HG03103 (cell line): Measurements from ENCODE around the gene RIBC1.
"Not testable (repeated sequence)": the region's sequence is repeated elsewhere in the genome, so short reads cannot be mapped to it uniquely, and the experiment has no call there.

Experiments used
- ATAC-seq: cut with Tn5 transposase; IDR thresholded peaks from one replicate; pipeline ENCODE4 v1.9.1; 2021; ENCODE audit warnings: low read depth; ENCODE audit not compliant: unreplicated experiment

RIBC1 gene

DNA sequence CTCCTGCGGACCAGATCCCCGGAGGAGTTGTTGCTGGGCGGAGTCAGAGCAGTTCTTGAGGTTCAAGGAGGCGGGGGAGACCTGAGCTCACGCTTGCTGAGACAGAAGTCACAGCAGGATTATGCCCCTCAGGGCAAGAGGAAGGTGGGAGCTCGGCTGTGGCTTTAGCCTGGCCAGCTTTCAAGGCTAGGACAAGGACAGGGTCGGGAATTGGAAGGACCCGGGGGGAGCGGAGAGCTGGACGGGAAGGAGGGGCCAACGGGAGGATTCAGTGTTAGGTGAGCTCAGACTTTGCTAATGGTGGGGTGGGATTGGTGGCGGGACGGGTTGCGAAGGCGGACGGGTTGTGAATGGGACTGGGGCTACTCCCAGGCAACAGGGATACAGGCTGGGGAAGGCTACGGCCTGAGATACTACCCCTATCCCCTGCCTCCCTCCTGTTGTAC is at the start of gene RIBC1:
TSS of gene RIBC1 (plus strand) at position 13 of the 446 bp plus-strand sequence. CDS start 3,404 bp downstream, outside the sequence.
- no peak for ATAC-seq

GRCh38 chrX:53373307-53373706 is 49.4 kb upstream of the RIBC1 start:
- no peak for ATAC-seq

DNA sequence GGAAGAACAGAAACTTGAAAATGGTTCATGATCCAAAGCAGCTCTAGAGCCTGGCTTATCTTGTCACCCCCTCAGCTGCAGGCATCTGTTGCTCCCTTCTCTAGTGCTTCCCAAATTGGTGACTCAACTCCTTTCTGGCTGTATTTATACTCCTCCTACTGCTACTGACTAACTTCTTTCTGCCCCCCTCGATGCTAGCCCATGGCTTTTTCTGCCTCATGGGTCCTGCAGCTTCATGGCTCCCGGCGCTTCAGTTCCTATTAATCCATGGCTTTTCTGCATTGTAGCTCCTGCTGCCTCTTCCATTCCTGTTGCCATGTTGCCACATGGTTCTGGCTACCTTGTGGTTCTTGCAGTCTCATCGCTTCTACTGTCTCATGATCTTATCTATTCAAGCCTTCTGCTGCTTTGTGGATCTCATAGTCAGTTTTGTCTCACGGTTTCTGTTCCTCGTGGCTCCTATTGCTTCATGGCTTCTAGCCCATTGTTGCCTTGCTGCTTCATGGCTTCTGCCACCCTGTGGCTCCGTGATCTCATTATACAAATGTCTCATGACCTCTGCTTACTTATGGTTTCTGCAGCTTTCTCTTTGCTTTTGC is 48.4 kb upstream of the RIBC1 start:
- no peak for ATAC-seq

- ATAC-seq = no peak
Observed at GRCh38 chrX:53374923-53375322, 47.8 kb upstream of the RIBC1 start.

GRCh38 chrX:53376888-53377287 is 45.8 kb upstream of the RIBC1 start:
- ATAC-seq = no peak

- ATAC-seq = no peak
Observed at GRCh38 chrX:53377464-53377863, 45.2 kb upstream of the RIBC1 start.

DNA sequence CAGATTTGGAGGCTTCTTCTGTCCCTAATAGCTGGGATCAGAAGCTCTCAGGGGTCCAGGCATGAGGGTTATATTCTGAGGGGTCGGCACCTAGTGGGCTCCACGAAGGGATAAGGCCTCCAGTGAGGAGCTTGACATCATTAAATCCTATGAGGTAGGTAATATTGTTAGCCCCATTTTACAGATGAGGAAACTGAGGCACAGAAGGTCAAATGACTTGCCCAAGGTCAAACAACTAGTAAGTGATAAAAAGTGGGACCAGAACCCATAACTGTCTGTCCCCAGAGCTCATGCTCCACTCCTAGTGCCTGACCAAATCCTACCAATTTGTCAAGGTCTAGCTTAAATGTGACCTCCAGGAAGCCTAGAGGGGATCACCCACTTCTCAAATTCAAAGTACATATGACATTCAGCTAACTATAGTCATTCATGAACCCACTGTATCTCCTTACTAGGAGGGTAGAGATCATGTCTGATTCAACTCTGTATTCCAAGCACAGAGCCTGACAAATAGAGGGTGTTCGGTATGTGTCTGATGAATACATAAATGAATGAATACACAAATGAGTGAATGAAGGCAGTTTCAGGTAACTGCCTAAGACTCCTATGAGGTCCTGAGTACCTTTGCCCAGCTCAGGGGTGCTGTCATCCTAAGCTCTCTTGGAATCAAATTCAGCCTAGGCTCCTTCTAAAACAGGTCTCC is 43.5 kb upstream of the RIBC1 start:
- ATAC-seq = no peak

DNA sequence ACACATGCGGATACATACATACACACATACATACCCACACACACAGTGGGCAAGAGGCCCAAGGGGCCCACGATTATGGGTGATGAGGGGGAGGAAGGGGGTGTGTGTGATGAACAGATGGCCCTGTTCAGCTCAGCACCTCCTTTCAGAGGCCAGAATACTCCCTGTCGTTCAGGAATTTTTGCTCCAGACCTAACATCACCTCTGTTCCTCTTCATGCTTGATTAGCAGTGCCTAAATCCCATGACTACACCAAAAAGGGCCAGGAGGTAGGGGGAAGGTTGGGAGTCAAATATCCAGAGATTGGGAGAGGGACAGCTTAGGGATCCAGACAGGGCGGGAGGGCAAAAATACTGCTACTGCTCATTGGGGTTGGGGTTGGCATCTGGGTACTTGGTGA is 42.9 kb upstream of the RIBC1 start:
- ATAC-seq = no peak

- ATAC-seq = no peak
Observed at GRCh38 chrX:53383376-53384076, 39.1 kb upstream of the RIBC1 start.

- ATAC-seq = no peak
Observed at GRCh38 chrX:53395605-53396298, 26.9 kb upstream of the RIBC1 start.

DNA sequence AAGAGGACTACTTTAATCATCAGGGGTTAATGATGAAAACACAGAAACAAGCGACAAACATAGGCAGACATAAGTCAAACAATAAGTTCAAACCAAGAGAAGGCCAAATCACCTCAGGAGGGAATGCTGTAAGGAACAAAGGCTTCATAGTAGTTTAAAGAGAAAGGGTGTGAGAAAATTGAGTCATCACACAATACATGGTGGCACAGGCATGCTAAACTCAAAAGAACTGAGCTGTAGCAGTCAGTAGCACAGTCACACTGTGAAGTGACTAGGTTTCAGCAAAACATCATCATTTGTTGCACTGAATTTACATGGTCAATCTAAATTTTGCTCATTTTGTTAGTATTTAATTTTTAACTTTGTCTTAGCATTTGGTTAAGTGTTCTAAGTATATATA is 24.5 kb upstream of the RIBC1 start:
- ATAC-seq = no peak

DNA sequence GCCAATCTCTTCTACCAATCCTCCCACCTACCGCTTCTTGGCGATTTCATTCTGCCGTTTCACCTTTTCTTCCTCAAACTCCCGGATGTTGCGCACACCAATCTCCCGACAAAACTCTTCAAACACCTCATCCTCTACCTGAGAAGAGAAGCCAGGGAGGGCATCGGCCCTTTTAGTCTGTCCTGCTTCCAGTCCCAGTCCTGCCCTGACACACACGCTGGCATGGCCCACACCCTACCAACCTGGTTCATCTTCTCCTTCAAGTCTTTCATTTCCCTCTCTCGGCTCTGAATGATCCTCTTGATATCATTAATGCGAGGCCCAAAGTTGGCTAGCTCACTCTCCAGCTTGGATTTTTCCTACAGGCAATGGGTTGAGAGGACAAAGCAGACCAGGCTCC is 19.1 kb upstream of the RIBC1 start:
- no peak for ATAC-seq

DNA sequence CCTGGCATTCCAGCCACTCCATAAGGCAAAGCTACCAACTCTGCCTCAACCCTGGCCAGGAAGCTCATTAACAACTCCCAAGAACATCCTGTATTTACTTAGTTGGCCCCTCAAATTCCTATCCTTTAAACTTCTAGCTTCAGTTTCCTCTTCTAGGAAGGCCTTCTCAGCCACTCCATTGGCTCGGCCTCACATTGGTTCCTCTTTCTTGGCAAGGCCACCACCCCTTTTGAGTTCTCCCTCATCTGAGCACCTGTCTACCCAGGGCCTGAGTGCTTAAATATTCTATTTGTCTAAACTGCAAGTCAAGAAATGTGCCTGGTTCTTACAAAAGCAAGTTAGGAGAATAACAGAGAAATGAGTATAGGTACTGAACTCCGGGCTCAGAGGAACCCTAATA is 10.2 kb upstream of the RIBC1 start:
- no peak for ATAC-seq

DNA sequence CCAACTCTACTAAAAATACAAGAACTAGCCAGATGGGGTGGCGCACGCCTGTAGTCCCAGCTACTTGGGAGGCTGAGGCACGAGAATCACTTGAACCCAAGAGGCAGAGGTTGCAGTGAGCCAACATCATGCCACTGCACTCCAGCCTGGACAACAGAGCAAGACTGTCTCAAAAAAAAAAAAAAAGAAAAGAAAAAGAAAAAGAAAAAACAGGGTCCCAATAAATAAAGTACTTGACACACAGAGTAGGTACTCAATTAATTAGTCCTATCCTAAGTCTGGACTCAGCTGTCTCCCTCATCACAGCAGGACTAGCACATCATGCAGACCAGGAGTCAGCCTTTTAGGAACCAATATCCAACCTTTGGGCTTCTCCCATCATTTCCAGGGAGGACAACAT is 2.3 kb upstream of the RIBC1 start:
- not testable (repeated sequence) for ATAC-seq

GRCh38 chrX:53421125-53421524 is 1.5 kb upstream of the RIBC1 start:
- ATAC-seq = no peak

DNA sequence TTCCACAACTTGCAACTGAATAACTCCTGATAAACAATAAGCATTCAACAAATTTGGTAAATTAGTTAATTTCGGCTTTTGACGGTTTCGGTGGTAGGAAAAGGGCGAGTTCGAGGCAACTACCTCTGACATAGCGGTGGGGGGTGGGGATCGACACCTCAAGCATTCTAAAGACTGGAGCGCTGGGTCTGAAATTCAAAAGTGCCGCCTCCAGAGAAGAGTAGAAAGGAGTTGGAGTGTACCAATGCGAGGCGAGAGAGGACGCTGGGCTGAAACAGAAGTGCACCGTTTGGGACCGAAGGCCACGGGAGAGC is 944 bp upstream of the RIBC1 start:
- peak; percentile 5 for ATAC-seq

DNA sequence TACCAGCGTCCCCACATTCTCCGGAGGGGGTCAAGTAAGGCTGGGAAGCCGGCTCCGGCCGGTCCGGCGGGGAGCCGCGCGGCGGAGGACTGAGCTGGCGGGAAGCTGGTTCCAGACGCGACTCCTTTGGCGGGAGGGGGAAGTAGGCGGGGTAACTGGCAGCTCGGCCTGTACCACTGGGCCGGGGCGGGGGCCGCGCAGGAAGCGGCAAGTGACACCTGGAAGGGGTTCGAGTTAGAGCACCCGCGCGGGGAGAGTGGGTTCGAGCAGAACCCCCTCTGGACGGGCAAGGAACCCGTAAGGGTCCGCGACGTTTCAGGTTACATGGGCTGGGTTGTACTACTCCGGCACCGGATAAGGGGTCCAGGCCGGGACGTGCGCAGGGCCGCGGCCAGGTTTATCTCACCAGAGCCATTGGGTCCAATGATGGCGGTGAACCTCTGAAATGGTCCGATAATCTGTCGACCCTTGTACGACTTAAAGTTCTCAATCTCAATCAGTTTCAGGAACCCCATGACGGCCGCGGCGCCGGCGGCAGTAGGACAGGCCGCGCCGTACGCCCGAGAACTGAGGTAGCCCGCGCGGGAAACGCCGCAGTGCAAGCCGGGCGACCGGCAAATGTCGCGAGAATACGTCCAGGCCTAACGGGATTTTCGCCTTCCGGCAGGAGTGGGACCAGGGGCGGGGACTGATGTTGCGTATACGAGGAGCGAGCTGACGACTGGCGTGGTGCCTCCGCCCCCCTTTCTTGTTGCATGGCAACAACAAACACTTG is 400 bp upstream of the RIBC1 start, which contains the start of gene SMC1A:
TSS of gene SMC1A (minus strand) at position 569 of the 775 bp plus-strand sequence. CDS start at position 515, 54 bp downstream.
- peak; percentile 92 for ATAC-seq

DNA sequence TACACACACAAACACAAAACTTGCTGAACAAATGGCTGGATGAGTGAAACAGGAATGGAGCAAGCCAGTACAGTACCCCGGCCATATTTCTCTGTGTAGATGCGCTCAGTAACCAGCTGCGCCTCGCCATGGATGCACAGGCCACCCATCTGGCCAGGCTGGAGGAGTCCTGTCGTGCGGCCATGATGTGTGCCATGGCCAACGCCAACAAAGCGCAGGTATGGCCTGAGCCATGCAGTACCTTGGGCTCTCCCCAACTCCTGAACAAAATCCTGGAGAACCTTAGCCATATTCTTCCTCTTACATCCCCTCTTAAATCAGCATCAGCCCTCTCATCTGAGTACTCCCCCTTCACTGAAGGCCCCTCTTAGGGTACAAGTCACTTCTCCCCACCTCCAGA is 7.1 kb downstream of the RIBC1 start:
- no peak for ATAC-seq

DNA sequence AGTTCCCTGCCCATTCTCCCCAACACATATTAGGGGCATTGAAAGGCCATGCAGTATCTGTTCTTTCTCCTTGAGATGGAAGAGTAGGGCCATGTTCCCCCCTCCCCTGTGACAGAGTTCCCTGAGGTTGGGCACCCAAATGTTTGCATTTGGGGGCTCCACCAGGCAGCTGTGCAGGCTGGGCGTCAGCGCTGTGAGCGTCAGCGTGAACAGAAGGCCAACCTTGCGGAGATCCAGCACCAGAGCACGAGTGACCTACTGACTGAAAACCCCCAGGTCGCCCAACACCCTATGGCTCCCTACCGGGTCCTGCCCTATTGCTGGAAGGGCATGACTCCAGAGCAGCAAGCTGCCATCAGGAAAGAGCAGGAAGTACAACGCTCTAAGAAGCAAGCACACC is 7.6 kb downstream of the RIBC1 start:
- ATAC-seq = no peak
